GM12878 (cell line): ENCODE measurements around the gene MINAR1. TPM values are rescaled to one million over a fixed set of nuclear protein-coding genes. Genes with fewer than 3 reads are reported as not detected.

ENCODE experiments used
- ATAC-seq: fragments of 200-7000 bp; cut with Tn5 transposase; 3 replicates; pipeline ENCODE4 v1.9.1; 2020; ENCODE audit warnings: mild to moderate bottlenecking, moderate library complexity
- BruUV-seq: library from RNA; stranded (reverse); fragments of 400-500 nt; replicated peaks from 2 replicates; lab custom pipeline; 2021; lab: Mats Ljungman, UMichigan
- CTCF ChIA-PET: fragments of 300-600 bp; sonication (Branson Sonifier 250); formaldehyde crosslinking; extraction: SDS; loops from one replicate; lab custom pipeline; 2021; ENCODE audit warnings: inconsistent platforms; lab: Yijun Ruan, JAX
- POLR2A ChIA-PET: fragments of 350-600 bp; formaldehyde crosslinking; extraction: SDS; loops from one replicate; lab custom pipeline; 2021; ENCODE audit warnings: inconsistent platforms; lab: Charles Lee
- RAD21 ChIA-PET: fragments of 300-600 bp; sonication (Branson Sonifier 250); formaldehyde crosslinking; loops from one replicate; lab custom pipeline; 2023; ENCODE audit warnings: antibody characterized with exemption; ENCODE audit not compliant: unreplicated experiment; lab: Charles Lee
- SMC1A ChIA-PET: fragments of 300-600 bp; sonication (Branson Sonifier 250); formaldehyde crosslinking; loops from one replicate; lab custom pipeline; 2023; ENCODE audit not compliant: unreplicated experiment, uncharacterized antibody; lab: Charles Lee
- DNase-seq: peaks from one replicate; pipeline ENCODE4 v3.0.0-alpha.2; 2011; ENCODE audit warnings: low read depth, low spot score
- FAIRE-seq: peaks from 3 replicates; lab custom pipeline; 2011; peaks lifted over from hg19 to GRCh38; lab: Jason Lieb, UNC
- H2AFZ ChIP-seq: 2 replicates; pipeline ENCODE4 v1.6.0; 2011; ENCODE audit warnings: low read depth, low read length, control low read depth; ENCODE audit not compliant: control insufficient read depth
- H3K27ac ChIP-seq: 2 replicates; pipeline ENCODE4 v1.5.1; 2011; ENCODE audit warnings: control low read depth; ENCODE audit not compliant: control insufficient read depth, insufficient read depth
- H3K27me3 ChIP-seq, 2 experiments: replicated peaks in 1 of 2; 2 replicates each; pipeline versions ENCODE4 v1.6.0 to v1.6.1; 2011; ENCODE audit warnings: low read length in 1 of 2; ENCODE audit not compliant: control insufficient read depth in 2 of 2, insufficient read depth in 2 of 2
- H3K36me3 ChIP-seq, 2 experiments: 2 replicates each; pipeline ENCODE4 v1.5.1; 2011; ENCODE audit warnings: low read length in 1 of 2; ENCODE audit not compliant: control insufficient read depth in 2 of 2, insufficient read depth in 2 of 2
- H3K4me1 ChIP-seq: 2 replicates; pipeline ENCODE4 v1.6.1; 2011; ENCODE audit warnings: mild to moderate bottlenecking, low read length, moderate library complexity, mixed read lengths; ENCODE audit not compliant: control insufficient read depth, insufficient read depth
- H3K4me2 ChIP-seq: 2 replicates; pipeline ENCODE4 v1.6.0; 2011; ENCODE audit warnings: control low read depth; ENCODE audit not compliant: control insufficient read depth, insufficient read depth
- H3K4me3 ChIP-seq: fragments of 200-600 bp; sonication (generic); 2 replicates; pipeline ENCODE4 v1.5.1; 2016
- H3K79me2 ChIP-seq: 2 replicates; pipeline ENCODE4 v1.6.0; 2011; ENCODE audit warnings: low read length; ENCODE audit not compliant: control insufficient read depth, insufficient read depth
- H3K9ac ChIP-seq: 2 replicates; pipeline ENCODE4 v1.8.0; 2011; ENCODE audit warnings: low read length, control low read depth, mixed read lengths; ENCODE audit not compliant: control insufficient read depth, insufficient read depth
- H3K9me3 ChIP-seq: replicated peaks from 3 replicates; pipeline ENCODE4 v1.5.1; 2011; ENCODE audit warnings: mild to moderate bottlenecking, low read length; ENCODE audit not compliant: control insufficient read depth, insufficient read depth
- H4K20me1 ChIP-seq: 2 replicates; pipeline ENCODE4 v1.6.0; 2011; ENCODE audit not compliant: control insufficient read depth, insufficient read depth
- BRCA1 ChIP-seq: IDR thresholded peaks from 2 replicates; pipeline ENCODE4 v1.6.1; 2011; ENCODE audit warnings: low read depth, low read length, improper control_type of control experiment
- CBFB ChIP-seq: IDR thresholded peaks from 2 replicates; pipeline ENCODE4 v1.6.1; 2016; ENCODE audit warnings: antibody characterized with exemption, low read depth
- E2F8 ChIP-seq: fragments of 450-650 bp; IDR thresholded peaks from 2 replicates; pipeline ENCODE4 v1.6.1; 2018; ENCODE audit warnings: mild to moderate bottlenecking, low read depth, moderate library complexity; ENCODE audit not compliant: partially characterized antibody
- ETV6 ChIP-seq, 2 experiments: fragments of 450-650 bp in 1 of 2; IDR thresholded peaks in 1 of 2; conservative IDR thresholded peaks in 1 of 2; 2 replicates each; pipeline ENCODE4 v1.6.1; 2014; ENCODE audit warnings: antibody characterized with exemption in 1 of 2, borderline replicate concordance in 1 of 2, low read depth in 1 of 2, mild to moderate bottlenecking in 1 of 2, moderate library complexity in 1 of 2
- NFIC ChIP-seq: IDR thresholded peaks from 2 replicates; pipeline ENCODE4 v1.6.1; 2012; ENCODE audit warnings: low read depth, mild to moderate bottlenecking, inconsistent platforms, low read length, moderate library complexity
- RAD51 ChIP-seq: fragments of 450-650 bp; IDR thresholded peaks from 2 replicates; pipeline ENCODE4 v1.6.1; 2016; ENCODE audit warnings: moderate library complexity, mild to moderate bottlenecking, inconsistent platforms
- SMAD1 ChIP-seq: fragments of 450-650 bp; IDR thresholded peaks from 2 replicates; pipeline ENCODE4 v1.6.1; 2018; ENCODE audit warnings: mild to moderate bottlenecking, low read depth; ENCODE audit not compliant: partially characterized antibody
- SPI1 ChIP-seq: IDR thresholded peaks from 2 replicates; pipeline ENCODE4 v1.6.1; 2011; ENCODE audit warnings: low read depth, mild to moderate bottlenecking, low read length, moderate library complexity, borderline replicate concordance; ENCODE audit not compliant: insufficient read depth
- SREBF2 ChIP-seq: IDR thresholded peaks from 2 replicates; pipeline ENCODE4 v1.6.1; 2012; ENCODE audit warnings: mild to moderate bottlenecking, low read length
- STAT1 ChIP-seq: fragments of 450-650 bp; conservative IDR thresholded peaks from 2 replicates; pipeline ENCODE4 v1.6.1; 2014; ENCODE audit warnings: antibody characterized with exemption, mild to moderate bottlenecking
- TAF1 ChIP-seq: IDR thresholded peaks from 2 replicates; pipeline ENCODE4 v1.6.1; 2011; ENCODE audit warnings: mild to moderate bottlenecking, low read depth, low read length, borderline replicate concordance
- ZNF207 ChIP-seq: fragments of 450-650 bp; IDR thresholded peaks from 2 replicates; pipeline ENCODE4 v1.6.1; 2014; ENCODE audit warnings: antibody characterized with exemption, mild to moderate bottlenecking, borderline replicate concordance
- WGBS: methylation state at CpG from one replicate; pipeline ENCODE4 v1.1.6; 2016; ENCODE audit warnings: low lambda C conversion rate; ENCODE audit not compliant: insufficient replicate concordance, insufficient coverage; ENCODE audit errors: missing lambda C conversion rate; 5-methylcytosine and 5-hydroxymethylcytosine counted together
- in situ Hi-C: fragments of 300-500 bp; cut with MboI; formaldehyde crosslinking; loops from 9 replicates; pipeline ENCODE4 v1.14.3; 2018; ENCODE audit warnings: mixed read lengths
- intact Hi-C: fragments of 100-400 bp; cut with micrococcal nuclease; formaldehyde crosslinking; loops from one replicate; pipeline ENCODE4 v1.14.2; 2022; ENCODE audit not compliant: unreplicated experiment
- polyA plus RNA-seq, 11 experiments: library from polyadenylated mRNA; depleted of rRNA in 4 of 11; unstranded in 6 of 11; stranded (reverse) in 5 of 11; fragments of >200 nt; fragmentation: Nextera tagmentation in 4 of 11; fragmentation: Illumina TruSeq in 1 of 11; extraction: Ambion mirVana in 4 of 11; extraction: Trizol in 1 of 11; gene quantifications; 1 replicate in 1 of 11; 2 replicates in 10 of 11; pipeline versions ENCODE4 v1.2.1 to v1.2.3, GENCODE V29; 2011 to 2016; ENCODE audit warnings: inconsistent platforms in 2 of 11, missing spikeins in 2 of 11, low read depth in 1 of 11
- total RNA-seq, 4 experiments: library from RNA; depleted of rRNA in 3 of 4; stranded (reverse); fragments of >200 nt in 3 of 4; fragmentation: Illumina TruSeq in 1 of 4; extraction: Trizol in 1 of 4; gene quantifications; 2 replicates each; pipeline versions ENCODE4 v1.2.1 to v1.2.3, GENCODE V29; 2013 to 2021
- TF ChIP-seq, protein P1 (sequence below): IDR thresholded peaks from 2 replicates; pipeline ENCODE4 v1.6.1; 2011; ENCODE audit warnings: borderline replicate concordance, low read depth, mild to moderate bottlenecking, moderate library complexity, low read length; ENCODE audit not compliant: insufficient read depth, poor library complexity, severe bottlenecking
- TF ChIP-seq, protein P2 (sequence below): fragments of 450-650 bp; IDR thresholded peaks from 2 replicates; pipeline ENCODE4 v1.6.1; 2018; ENCODE audit warnings: borderline replicate concordance, mild to moderate bottlenecking; ENCODE audit not compliant: partially characterized antibody

Gene MINAR1
- total and polyA plus RNA-seq, 10 of the 15 experiments (the other 5 are each of a cell fraction or from before 2014, with no cell fraction given) = 0.05 to 0.40 (median 0.24) TPM

- Histone ChIP-seq H3K4me1 (no peaks in the 10 kb centered on the region), H3K36me3 (no peaks in the 10 kb centered on the region), H3K9me3 (no peaks in the 10 kb centered on the region), H3K27me3 (no peaks in the 10 kb centered on the region), H2AFZ (no peak overlapping the region), H3K27ac (no peak overlapping the region), H3K4me2 (no peak overlapping the region)
- FAIRE-seq (no peak), ATAC-seq (no peak)
- CTCF ChIA-PET = interaction anchor here (1.3 kb wide), 1 partner anchor 38 kb away, joined by 4 read pairs; no protein-coding TSS in a partner anchor
- WGBS = 65% methylated on average over 9 of the region's 9 CpGs
- in situ Hi-C loops (no loop called here), intact Hi-C loops (no loop called here)
- TF ChIP-seq CBFB (no peak), ZNF207 (no peak), BRCA1 (no peak), STAT1 (no peak), E2F8 (no peak), NFIC (no peak), RAD51 (no peak), SMAD1 (no peak), ETV6 (conservative IDR thresholded peaks at IDR 0.05 in 1 of 2, IDR thresholded peaks at IDR 0.05 in 1 of 2; ENCODE audit: borderline replicate concordance in 1 of 2, low read depth in 1 of 2) (no peak), SREBF2 (no peak), TAF1 (no peak), SPI1 (no peak)
- TF ChIP-seq, protein P1, sequence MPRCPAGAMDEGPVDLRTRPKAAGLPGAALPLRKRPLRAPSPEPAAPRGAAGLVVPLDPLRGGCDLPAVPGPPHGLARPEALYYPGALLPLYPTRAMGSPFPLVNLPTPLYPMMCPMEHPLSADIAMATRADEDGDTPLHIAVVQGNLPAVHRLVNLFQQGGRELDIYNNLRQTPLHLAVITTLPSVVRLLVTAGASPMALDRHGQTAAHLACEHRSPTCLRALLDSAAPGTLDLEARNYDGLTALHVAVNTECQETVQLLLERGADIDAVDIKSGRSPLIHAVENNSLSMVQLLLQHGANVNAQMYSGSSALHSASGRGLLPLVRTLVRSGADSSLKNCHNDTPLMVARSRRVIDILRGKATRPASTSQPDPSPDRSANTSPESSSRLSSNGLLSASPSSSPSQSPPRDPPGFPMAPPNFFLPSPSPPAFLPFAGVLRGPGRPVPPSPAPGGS = no peak
- TF ChIP-seq, protein P2, sequence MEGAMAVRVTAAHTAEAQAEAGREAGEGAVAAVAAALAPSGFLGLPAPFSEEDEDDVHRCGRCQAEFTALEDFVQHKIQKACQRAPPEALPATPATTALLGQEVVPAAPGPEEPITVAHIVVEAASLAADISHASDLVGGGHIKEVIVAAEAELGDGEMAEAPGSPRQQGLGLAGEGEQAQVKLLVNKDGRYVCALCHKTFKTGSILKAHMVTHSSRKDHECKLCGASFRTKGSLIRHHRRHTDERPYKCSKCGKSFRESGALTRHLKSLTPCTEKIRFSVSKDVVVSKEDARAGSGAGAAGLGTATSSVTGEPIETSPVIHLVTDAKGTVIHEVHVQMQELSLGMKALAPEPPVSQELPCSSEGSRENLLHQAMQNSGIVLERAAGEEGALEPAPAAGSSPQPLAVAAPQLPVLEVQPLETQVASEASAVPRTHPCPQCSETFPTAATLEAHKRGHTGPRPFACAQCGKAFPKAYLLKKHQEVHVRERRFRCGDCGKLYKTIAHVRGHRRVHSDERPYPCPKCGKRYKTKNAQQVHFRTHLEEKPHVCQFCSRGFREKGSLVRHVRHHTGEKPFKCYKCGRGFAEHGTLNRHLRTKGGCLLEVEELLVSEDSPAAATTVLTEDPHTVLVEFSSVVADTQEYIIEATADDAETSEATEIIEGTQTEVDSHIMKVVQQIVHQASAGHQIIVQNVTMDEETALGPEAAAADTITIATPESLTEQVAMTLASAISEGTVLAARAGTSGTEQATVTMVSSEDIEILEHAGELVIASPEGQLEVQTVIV = no peak
- TF ChIP-seq, all 136 proteins: peak for 0
- no peak overlapping the region for H3K9ac ChIP-seq
- no peaks in the 10 kb centered on the region for H3K79me2 ChIP-seq
- DNase-seq = no peak
- H4K20me1 ChIP-seq = no peaks in the 10 kb centered on the region
- BruUV-seq = no TSS peak
- POLR2A ChIA-PET = no interaction called here
- SMC1A ChIA-PET = interaction anchor here (1.0 to 1.7 kb wide), 2 partner anchors 8 to 26 kb away, joined by 3 read pairs; no protein-coding TSS in a partner anchor
- RAD21 ChIA-PET = no interaction called here
- no peak overlapping the region for H3K4me3 ChIP-seq
Observed at GRCh38 chr15:79418693-79419279, 13.3 kb upstream of the MINAR1 start.
